Parathyroid adenoma (tissue), 2 donors: ENCODE results near the gene GNAO1.

ENCODE experiments used
- H2AFZ ChIP-seq: fragments of 300-600 bp; sonication (generic); one replicate; pipeline ENCODE4 v1.7.0; 2017; ENCODE audit warnings: antibody characterized with exemption, mild to moderate bottlenecking
- H3K27ac ChIP-seq: fragments of 300-600 bp; sonication (generic); one replicate; pipeline ENCODE4 v1.7.0; 2017
- H3K27me3 ChIP-seq: fragments of 300-600 bp; sonication (generic); one replicate; pipeline ENCODE4 v1.7.0; 2017; ENCODE audit warnings: low read length; ENCODE audit not compliant: control insufficient read depth, insufficient read depth
- H3K36me3 ChIP-seq: fragments of 300-600 bp; sonication (generic); one replicate; pipeline ENCODE4 v1.7.0; 2017; ENCODE audit warnings: low read length; ENCODE audit not compliant: control insufficient read depth, insufficient read depth
- H3K4me1 ChIP-seq: fragments of 300-600 bp; sonication (generic); one replicate; pipeline ENCODE4 v1.7.0; 2017; ENCODE audit warnings: control low read depth
- H3K4me2 ChIP-seq: fragments of 300-600 bp; sonication (generic); one replicate; pipeline ENCODE4 v1.7.0; 2017; ENCODE audit warnings: low read length
- H3K4me3 ChIP-seq: fragments of 300-600 bp; sonication (generic); one replicate; pipeline ENCODE4 v1.7.0; 2017; ENCODE audit warnings: low read depth, low read length
- H3K79me2 ChIP-seq: fragments of 300-600 bp; sonication (generic); one replicate; pipeline ENCODE4 v1.7.0; 2017; ENCODE audit warnings: control low read depth
- H3K9ac ChIP-seq: fragments of 300-600 bp; sonication (generic); one replicate; pipeline ENCODE4 v1.7.0; 2017; ENCODE audit warnings: mild to moderate bottlenecking
- H3K9me3 ChIP-seq: fragments of 300-600 bp; sonication (generic); one replicate; pipeline ENCODE4 v1.7.0; 2017; ENCODE audit warnings: low read length; ENCODE audit not compliant: control insufficient read depth
- CTCF ChIP-seq: fragments of 300-600 bp; sonication (generic); IDR thresholded peaks from one replicate; pipeline ENCODE4 v1.7.0; 2017; ENCODE audit warnings: antibody characterized with exemption, mild to moderate bottlenecking
- donor health status: primary hyperparathyroidism.

The GNAO1 gene

GRCh38 chr16:56163089-56163488 is 28.2 kb upstream of the GNAO1 start:
- no peak for TF ChIP-seq CTCF
- H3K79me2 ChIP-seq = no peaks in the 10 kb centered on the region
- H3K27me3 ChIP-seq = no peaks in the 10 kb centered on the region
- H3K27ac ChIP-seq = no peak overlapping the region
- H3K4me3 ChIP-seq = no peak overlapping the region
- no peak overlapping the region for H3K9ac ChIP-seq
- no peaks in the 10 kb centered on the region for H3K36me3 ChIP-seq
- H2AFZ ChIP-seq = no peak overlapping the region
- no peaks in the 10 kb centered on the region for H3K9me3 ChIP-seq
- H3K4me2 ChIP-seq = no peak overlapping the region
- no peaks in the 10 kb centered on the region for H3K4me1 ChIP-seq

- Histone ChIP-seq H3K4me3 (no peak overlapping the region), H3K27ac (no peak overlapping the region)
Measured at GRCh38 chr16:56163938-56164337, 27.4 kb upstream of the GNAO1 start.

GRCh38 chr16:56164636-56165035 is 26.7 kb upstream of the GNAO1 start:
- no peak overlapping the region for H2AFZ ChIP-seq
- no peaks in the 10 kb centered on the region for H3K36me3 ChIP-seq
- no peak for TF ChIP-seq CTCF
- no peaks in the 10 kb centered on the region for H3K27me3 ChIP-seq
- H3K4me2 ChIP-seq = no peak overlapping the region
- no peaks in the 10 kb centered on the region for H3K79me2 ChIP-seq
- H3K4me3 ChIP-seq = no peak overlapping the region
- no peak overlapping the region for H3K9ac ChIP-seq
- no peak overlapping the region for H3K27ac ChIP-seq
- H3K9me3 ChIP-seq = no peaks in the 10 kb centered on the region
- H3K4me1 ChIP-seq = no peaks in the 10 kb centered on the region

More at GRCh38 chr16:56163938-56164337, 27.4 kb upstream of the GNAO1 start:
- no peaks in the 10 kb centered on the region for H3K9me3 ChIP-seq
- no peaks in the 10 kb centered on the region for H3K36me3 ChIP-seq
- H3K9ac ChIP-seq = no peak overlapping the region
- H3K4me1 ChIP-seq = no peaks in the 10 kb centered on the region
- H3K4me2 ChIP-seq = no peak overlapping the region
- H3K27me3 ChIP-seq = no peaks in the 10 kb centered on the region
- no peak for TF ChIP-seq CTCF
- no peaks in the 10 kb centered on the region for H3K79me2 ChIP-seq
- no peak overlapping the region for H2AFZ ChIP-seq

- H2AFZ ChIP-seq = no peak overlapping the region
- no peaks in the 10 kb centered on the region for H3K79me2 ChIP-seq
- no peak overlapping the region for H3K4me3 ChIP-seq
Measured at GRCh38 chr16:56174411-56174810, 16.9 kb upstream of the GNAO1 start.

More at GRCh38 chr16:56174411-56174810, 16.9 kb upstream of the GNAO1 start:
- Histone ChIP-seq H3K36me3 (no peaks in the 10 kb centered on the region), H3K4me2 (no peak overlapping the region), H3K4me1 (no peaks in the 10 kb centered on the region), H3K9ac (no peak overlapping the region), H3K9me3 (peaks cover 3% of the 10 kb centered on the region), H3K27me3 (no peaks in the 10 kb centered on the region), H3K27ac (no peak overlapping the region)
- TF ChIP-seq CTCF = no peak
